HCEC 1CT (cell line): ENCODE measurements around the gene ABI3BP.
"Not testable (repeated sequence)": the region's sequence is repeated elsewhere in the genome, so short reads cannot be mapped to it uniquely, and the experiment has no call there.

Source experiments
- DNase-seq: peaks from one replicate; pipeline ENCODE4 v3.0.0-alpha.2; 2017

Gene ABI3BP

GRCh38 chr3:100982710-100983109, 10.5 kb downstream of the ABI3BP start:
- no peak for DNase-seq

GRCh38 chr3:100981164-100981911, 11.9 kb downstream of the ABI3BP start:
- DNase-seq, result no peak

- DNase-seq, result no peak
Observed at GRCh38 chr3:100978011-100978659, 15.1 kb downstream of the ABI3BP start.

GRCh38 chr3:100976611-100977010, 16.6 kb downstream of the ABI3BP start:
- no peak for DNase-seq

- no peak for DNase-seq
Observed at GRCh38 chr3:100975714-100976113, 17.5 kb downstream of the ABI3BP start.

- DNase-seq, result no peak
Observed at GRCh38 chr3:100973594-100973993, 19.6 kb downstream of the ABI3BP start.

GRCh38 chr3:100972867-100973266, 20.4 kb downstream of the ABI3BP start:
- peak; percentile 64 for DNase-seq

GRCh38 chr3:100972301-100972844, 20.8 kb downstream of the ABI3BP start:
- DNase-seq, result no peak

- no peak for DNase-seq
Observed at GRCh38 chr3:100971798-100972197, 21.4 kb downstream of the ABI3BP start.

- DNase-seq, result no peak
Observed at GRCh38 chr3:100970477-100970990, 22.7 kb downstream of the ABI3BP start.

GRCh38 chr3:100968932-100969906, 24.0 kb downstream of the ABI3BP start:
- DNase-seq, result no peak

GRCh38 chr3:100966807-100967206, 26.4 kb downstream of the ABI3BP start:
- DNase-seq, result no peak

- DNase-seq, result no peak
Observed at GRCh38 chr3:100966049-100966491, 27.2 kb downstream of the ABI3BP start.

- DNase-seq, result no peak
Observed at GRCh38 chr3:100963041-100963440, 30.2 kb downstream of the ABI3BP start.

GRCh38 chr3:100957261-100957986, 35.8 kb downstream of the ABI3BP start:
- peak; percentile 32 for DNase-seq

- no peak for DNase-seq
Observed at GRCh38 chr3:100956276-100956675, 36.9 kb downstream of the ABI3BP start.

- peak; percentile 92 for DNase-seq
Observed at GRCh38 chr3:100954990-100955389, 38.2 kb downstream of the ABI3BP start.

- peak; percentile 34 for DNase-seq
Observed at GRCh38 chr3:100954199-100954935, 38.9 kb downstream of the ABI3BP start.

- no peak for DNase-seq
Observed at GRCh38 chr3:100953103-100953502, 40.1 kb downstream of the ABI3BP start.

GRCh38 chr3:100947119-100947518, 46.1 kb downstream of the ABI3BP start:
- no peak for DNase-seq

- not testable (repeated sequence) for DNase-seq
Observed at GRCh38 chr3:100946096-100946495, 47.1 kb downstream of the ABI3BP start.
